HG03103 (cell line): ENCODE data around the gene C18orf63.

ENCODE experiments used
- ATAC-seq: cut with Tn5 transposase; IDR thresholded peaks from one replicate; pipeline ENCODE4 v1.9.1; 2021; ENCODE audit warnings: low read depth; ENCODE audit not compliant: unreplicated experiment

The C18orf63 gene

DNA sequence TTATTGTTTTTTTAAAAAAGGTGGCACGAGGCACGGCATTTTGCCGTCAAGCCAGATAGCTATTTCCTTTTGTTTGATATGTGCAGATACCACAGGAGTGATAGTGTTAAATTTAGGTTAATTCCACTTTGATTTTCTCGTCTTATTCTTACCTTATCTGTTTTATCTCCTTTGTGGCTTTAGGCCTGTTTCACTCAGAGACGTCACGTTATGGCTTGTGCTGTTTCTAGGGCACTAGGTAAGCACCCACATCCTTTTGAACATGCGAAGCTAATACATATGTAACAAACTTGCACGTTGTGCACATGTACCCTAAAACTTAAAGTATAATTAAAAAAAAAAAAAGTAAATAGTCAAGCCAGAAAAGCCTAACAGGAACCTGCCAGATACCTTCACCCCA, 57.8 kb downstream of the C18orf63 start:
- ATAC-seq: no peak

DNA sequence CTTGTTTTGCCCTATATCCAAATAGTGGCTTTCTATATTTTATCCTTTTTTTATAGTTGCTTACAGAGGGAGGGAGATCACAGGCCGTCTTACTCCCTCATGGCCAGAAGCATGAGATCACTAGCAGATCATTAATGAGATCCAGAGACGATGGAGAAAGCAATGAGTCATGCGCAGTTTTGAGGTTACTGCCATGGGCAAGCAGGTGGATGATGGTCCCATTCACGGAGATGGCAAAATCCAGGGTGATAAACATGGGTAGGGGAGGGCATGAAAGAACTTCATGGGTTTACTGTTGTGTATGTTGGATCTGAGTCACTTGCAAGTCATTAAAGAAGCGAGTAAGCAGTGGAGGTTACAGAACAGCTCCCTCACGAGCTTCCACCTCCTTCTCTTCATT, 60.4 kb downstream of the C18orf63 start:
- ATAC-seq: no peak

DNA sequence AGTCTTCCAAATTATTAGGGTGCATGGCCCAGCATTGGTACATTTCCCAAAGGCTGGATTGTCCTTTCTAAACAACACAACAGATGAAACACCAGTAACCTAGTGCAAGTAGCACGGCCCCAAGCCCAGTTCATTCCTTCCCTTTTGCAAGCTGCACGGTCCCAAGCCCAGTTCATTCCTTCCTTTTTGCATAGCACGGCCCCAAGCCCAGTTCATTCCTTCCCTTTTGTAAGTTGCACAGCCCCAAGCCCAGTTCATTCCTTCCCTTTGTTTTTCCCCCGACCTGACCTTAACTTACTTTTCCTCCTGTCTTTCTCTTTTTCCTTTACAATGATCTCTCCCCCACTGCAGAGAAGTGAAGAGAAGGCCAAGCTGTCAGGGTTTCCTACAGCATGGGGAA, 60.9 kb downstream of the C18orf63 start:
- no peak for ATAC-seq

DNA sequence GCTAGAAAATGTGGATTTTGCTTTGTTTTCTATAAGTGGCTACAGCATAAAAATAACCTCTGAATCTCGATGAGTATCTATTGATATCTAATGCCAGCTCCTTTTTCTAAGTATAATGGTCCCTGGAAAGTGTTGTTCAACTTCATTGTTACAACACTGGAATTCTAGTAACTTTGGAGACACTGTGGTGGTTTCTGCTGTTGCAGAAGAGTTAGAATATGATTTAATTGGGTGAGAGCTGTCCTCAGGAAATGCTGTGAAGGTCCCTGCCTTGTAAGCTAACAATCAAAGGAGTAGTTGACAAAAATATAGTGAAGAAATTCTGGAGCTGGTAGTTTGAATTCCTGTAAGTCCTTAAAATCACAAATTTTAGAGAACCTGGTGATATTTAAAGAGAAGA, 62.1 kb downstream of the C18orf63 start:
- ATAC-seq: no peak

DNA sequence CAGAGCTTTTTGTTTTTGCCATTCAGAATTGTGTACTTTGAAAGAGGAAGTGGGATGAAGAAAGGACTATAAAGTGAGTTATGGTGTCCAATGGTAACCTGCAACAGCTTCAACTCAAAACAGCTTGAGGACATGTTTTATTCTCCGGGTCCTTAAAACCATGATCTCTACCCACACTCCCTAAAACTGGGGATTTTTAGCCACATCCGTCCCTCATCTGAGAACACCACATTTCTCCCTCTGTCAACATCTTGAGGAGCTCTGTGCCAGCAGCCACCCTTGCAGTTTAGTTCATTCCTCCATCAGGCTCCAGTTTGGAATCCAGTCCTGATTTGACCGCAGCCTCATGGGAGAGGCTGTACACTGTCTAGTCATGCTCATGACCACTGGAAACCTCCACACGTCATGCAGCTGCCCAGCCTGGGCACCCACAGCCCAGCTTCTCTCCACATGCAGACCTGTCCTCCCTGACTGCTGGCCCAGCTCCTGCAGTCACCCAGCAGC, 62.6 kb downstream of the C18orf63 start:
- no peak for ATAC-seq

DNA sequence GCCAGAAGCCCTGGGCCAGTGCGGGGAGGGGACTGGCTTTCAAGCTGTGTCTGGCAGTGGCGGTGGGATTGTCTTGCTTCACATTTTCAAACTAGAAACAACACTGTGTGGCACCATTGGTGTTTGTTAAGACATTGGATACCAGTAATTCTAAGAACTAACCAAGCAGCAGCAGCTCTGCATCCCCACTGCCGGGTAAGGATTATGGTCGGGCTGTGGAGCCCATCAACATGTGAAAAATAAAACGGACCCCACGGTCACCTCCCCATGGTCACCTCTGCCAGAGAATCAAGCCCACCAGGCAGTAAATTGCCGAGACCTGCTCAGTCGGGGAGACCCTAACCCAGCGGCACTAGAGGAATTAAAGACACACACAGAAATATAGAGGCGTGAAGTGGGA, 65.3 kb downstream of the C18orf63 start:
- no peak for ATAC-seq

DNA sequence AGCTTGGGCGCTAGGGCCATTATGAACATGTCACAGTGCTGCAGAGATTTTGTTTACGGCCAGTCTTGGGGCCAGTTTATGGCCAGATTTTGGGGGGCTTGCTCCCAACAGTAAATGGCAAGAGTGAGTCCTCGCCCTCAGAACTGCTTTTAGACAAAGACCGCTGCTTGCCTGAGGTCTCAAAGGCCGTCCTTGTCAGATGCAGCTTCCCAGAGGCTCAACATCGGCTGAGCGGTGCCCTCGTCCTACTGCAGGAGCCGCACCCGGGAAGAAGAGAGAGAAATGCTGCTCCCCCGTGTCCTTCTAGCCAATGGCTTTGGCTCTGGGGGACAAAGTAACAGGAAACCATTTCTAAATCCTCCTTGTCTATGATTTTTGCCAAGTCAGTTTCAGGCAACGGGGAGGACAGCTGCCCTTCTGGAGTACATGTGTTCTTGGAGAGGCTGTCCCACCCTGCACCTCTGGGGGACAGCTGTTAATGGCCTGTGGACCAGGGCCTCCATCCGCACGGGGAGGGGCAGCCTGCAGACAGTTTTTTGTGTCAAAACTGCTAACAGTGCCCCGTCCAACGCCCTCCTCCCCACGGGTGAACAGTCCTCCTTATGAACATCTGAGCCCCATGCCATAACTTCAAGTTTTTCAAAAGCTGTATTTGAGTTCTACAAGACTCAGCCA, 66.1 kb downstream of the C18orf63 start:
- no peak for ATAC-seq

DNA sequence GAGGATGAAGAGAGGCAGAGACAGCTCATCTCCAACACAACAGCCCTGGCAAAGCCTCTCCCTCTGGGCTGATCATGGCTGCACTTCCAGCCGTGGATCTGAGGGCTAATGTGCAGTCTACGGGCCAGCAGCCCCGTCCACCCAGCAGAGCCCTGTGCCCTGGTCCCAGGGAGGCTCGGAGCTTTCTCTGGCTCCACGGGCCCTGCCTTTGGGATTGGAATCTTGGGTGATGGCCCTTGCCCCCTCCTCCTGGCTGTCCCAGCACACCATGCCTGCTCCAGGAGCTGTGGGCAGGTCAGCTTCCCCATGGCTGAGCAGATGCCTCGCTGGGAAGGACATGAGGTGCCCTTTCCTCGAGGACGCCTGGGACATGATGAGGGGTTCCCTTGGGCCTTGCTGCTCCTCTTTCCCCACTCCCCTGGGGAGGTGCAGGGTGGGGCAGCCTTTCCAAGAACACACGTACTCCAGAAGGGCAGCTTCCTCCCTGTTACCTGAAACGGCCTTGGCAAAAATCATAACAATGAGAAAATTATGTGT, 66.9 kb downstream of the C18orf63 start:
- no peak for ATAC-seq

DNA sequence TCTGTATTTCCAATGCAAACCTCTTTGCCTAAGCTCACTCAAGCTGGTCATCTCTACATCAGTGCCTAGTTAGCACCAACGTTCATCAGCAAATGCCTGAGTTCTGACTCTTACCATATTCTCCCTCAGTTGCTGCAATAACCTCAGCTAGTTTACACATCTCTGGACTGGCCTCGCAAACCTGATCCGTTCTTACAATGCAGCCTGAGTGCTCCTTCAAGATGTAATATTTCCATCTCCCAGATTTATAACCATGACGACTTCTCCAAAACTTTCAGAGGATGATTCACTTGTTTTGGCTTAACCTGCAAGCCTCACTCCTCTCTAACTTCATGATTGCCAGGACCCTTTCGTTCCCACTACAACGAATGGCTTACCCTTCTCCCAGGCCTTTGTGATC, 71.7 kb downstream of the C18orf63 start:
- no peak for ATAC-seq

DNA sequence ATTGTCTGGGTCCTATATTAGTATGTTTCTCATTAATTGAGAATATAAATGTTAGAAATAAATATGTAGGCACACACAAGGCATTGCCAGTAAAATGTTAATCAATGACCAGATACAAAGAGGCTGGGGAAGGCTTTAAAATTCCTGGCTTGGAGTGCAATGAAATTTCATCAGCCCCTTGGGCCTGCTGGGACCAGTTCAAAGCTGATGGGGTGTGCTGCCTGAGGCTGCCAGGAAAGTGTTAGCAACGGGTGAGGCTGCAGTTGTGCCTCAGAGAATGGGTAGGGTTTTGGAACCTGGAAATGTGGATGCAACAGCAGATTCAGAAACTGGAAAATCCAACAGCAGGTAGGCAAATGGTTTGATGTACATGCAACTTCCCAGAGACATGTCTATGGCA, 72.6 kb downstream of the C18orf63 start:
- ATAC-seq: no peak

DNA sequence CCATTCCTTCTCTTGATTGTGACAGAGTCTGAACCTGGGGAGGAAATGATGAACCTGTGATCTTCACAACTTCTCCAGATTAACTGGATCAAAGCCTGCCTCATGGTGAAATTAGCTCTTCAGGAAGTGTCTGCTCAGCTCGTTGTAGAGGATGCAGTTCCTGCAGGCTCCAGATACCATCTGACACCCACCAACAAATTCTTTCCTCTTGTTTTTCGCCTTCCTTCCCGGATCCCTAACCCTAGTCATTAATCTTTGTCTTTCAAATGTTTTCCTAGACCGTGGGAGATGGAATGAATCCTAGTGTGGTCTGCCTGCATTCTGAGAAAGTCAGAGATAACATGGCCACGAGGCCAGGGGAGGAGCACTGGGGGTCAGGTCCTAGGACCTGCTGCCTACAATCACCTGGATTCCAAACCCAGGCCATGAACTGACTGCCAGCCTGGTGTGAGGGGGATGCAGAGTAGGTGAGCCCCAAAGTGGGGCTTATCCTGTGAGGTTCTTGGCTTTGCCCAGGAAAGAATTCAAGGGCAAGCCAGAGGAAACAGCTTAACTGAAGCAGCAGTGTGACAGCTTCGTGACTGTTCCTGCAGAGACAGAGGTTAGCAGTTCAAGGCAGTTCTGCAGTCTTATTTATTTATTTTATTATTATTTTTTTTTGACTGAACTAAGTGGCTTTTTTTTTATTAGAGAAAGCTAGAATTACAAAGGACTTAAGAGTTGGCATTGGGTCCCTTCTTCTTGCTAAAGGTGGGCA, 73.7 kb downstream of the C18orf63 start:
- no peak for ATAC-seq

DNA sequence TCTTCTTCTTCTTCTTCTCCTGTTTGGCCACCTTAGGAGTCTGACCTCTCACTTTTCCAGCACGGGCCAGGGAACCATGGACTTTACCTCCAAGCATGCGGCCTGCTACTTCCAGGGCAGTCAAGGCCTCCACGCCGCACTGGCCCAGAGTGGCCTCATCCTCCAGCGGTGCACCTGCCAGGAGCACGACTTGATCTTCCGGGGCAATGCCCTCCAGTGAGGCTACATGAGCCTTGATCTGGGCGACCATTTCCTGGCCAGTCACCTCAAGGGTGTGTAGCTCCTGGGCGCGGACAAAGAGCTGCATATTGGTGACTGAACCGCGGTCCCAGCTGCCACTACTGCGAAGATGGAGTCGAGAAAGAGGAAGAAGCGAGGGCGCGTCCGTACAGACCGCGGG, 74.4 kb downstream of the C18orf63 start:
- ATAC-seq: no peak

DNA sequence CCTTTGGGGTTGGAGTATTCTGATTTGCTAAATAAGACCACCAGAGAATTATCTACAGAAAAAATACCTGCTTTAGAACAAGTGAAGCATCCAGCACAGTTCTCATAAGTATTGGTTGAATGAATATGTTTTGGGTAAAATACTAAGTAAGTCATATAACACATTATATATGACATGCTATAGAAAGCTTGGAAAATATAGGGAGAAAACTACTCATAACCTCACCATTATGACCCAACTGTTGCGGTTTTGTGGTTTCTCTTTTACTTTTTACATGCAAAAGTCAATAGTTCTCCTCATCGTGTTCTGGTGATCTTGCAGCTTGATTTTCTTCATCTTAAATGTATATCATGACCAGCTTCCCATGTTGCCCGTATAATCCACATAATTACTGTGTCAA, 75.3 kb downstream of the C18orf63 start:
- no peak for ATAC-seq

DNA sequence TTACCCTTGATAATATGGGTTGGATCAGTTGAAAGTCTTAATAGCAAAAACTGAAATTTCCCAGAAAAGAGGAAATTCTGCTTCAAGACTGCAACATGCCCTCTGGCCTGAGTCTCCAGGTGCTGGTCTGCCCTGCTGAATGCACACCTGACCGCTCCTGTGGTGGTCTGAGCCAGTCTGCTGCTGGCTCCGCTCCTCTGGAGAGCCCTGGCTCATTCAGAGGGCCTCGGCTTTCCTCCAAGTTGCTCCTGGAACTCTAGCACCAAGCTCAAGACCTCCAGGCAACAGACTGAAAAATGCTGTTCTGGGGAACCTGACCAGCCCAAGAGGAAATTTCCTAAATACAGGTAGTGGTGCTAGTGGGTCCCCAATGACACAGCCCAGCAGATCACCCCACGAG, 76.7 kb downstream of the C18orf63 start:
- ATAC-seq: no peak

DNA sequence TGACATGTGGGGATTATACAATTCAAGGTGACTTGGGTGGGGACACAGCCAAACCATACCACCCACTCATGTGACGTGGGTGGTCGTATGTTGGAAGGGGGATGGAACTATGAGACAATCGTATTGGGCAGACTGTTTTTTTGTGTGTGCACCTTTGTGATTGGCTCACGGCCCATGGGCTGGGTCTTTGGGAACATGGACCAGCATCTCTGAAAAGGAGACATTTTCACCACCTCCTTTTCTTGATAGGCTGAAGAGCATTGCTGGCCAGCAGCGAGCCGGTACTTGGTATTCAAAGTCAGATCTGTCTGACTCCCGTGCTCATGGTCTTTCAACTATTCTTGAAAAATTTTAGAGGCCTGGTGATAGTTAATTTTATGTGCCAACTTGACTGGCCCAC, 79.4 kb downstream of the C18orf63 start:
- ATAC-seq: no peak

DNA sequence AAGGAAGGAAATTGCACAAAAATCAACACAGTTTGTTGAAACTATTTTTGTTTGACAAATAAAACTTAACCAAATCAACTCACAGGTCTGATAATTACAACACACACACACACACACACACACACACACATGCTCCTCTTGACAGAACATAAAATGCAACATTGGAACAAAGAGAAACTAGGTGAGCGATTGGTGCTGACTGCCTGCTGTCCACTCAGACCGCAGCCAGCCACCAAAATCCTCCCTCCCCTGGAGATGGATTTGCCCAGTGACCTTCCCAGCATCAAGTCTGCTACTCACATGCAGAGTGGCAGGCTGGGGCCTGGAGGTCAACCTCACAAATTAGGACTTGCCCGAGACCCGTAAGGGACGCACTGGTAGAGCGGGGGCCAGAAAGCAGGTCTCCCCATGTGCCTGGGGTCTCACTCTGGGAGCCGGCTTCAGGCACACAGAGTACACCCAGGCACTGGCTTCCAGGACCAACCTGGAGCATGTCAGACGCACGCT, 80.1 kb downstream of the C18orf63 start:
- ATAC-seq: no peak

DNA sequence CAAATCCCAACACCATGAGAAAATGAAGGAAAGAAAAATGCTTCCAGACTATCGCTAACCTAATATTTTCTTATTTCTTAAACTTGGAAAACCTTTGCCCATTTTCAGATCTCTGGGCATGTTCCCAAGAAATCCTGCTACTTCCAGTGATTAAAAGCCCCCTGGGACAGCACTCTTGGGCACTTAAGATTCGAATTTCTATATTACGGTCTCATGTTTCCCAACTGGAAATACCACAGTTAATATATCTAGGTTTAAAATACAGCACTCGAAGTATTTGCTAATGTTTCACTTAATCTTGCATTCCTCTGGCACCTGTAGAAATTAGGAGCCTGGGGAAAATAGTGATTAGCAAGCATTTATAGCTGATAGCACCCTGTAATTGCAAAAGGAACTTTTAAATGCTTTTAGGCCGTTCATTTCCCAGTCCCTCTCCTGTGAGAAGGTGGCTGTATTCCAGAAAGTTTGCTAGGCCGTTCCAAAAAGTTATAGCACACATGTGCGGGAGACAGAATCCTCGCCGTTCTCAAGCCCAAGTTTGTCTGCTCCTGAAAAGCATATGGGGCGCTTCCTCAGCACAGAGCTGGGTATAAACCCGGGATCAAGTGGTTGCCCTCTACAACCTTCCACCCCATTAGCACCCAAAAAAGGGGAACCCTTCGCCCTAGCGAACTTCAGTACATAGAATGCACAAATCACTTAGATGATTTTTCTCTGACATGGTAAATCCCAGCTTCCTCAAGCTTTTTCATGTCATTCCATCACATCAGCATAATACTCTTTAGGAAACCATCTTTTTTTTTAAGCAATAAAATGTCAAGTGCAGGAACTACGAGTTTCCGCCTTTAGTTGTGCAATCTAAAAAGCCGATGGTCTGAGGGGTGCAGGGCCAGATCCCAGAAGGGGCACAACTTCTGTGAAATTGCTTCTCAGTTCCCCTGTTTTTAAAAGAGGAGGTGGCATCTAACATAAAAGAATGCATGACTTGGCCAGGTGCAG, 80.8 kb downstream of the C18orf63 start:
- ATAC-seq: no peak

DNA sequence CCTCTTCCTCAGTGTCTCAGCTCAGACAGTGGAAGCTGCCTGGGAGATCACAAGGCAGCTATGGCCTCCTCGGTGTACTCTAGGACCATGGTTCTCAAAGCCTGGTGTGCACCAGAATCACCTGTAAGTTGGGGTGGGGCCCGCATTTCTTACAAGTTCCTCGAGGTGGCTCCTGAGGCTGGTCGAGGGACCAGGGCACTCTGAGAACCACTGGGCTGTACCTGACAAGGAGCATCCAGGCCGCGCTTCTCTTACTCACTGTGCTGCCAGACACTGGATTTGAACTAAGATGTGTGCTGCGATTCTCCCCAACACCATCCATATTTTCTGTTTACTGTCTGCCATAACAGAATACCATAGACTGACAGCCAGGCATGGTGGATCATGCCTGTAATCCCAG, 81.9 kb downstream of the C18orf63 start:
- ATAC-seq: no peak

DNA sequence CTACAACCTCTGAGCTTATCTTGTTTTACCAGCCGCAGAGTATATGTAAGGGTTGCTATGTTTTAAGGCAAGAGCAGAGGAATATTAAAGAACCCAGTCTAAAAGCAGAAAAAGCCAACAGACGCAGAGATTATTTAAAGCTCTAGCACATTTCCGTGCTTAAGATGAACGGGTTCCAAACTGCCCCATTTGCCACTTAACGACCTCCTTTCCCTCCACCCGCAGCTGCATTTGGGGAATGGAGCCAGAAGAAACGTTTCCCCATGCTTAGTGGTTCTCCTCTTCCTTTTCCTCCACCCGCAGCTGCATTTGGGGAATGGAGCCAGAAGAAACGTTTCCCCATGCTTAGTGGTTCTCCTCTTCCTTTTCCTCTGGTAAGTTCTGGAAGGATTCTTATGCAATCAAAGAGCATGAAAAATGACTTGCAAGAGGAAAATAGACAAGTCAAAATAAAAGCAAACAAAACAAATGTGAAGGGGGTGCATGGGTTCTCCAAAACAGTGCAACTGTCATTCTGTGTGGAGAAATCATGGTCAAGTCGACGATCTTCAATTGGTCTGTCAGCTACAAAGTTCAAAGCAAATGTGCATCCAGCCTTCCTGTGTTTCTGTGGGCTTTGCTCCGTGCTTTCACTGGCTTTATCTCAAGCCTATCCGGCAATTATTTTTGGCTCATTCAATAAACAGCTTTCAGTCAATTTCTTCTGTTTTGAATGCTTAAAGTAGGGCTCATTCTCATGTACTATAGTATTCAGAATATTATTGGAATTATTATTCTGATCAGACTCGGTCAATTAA, 83.7 kb downstream of the C18orf63 start:
- ATAC-seq: no peak

DNA sequence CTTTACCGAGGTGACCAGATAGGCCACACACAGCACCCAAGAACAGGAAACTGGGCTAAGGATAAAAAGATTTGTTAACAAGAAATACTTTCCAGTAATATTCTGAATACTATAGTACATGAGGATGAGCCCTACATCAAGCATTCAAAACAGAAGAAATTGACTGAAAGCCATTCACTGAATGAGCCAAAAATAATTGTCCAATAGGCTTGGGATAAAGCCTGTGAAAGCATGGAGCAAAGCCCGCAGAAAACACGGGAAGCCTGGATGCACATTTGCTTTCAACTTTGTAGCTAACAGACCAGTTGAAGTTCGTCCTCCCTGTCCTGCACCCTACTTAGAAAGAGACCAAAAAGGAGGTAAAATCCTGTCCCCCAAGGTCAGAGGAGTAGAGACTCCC, 85.2 kb downstream of the C18orf63 start:
- no peak for ATAC-seq
